GM20431 (cell line): ENCODE data around the gene OR2L13.
"Not testable (repeated sequence)": the region's sequence is repeated elsewhere in the genome, so short reads cannot be mapped to it uniquely, and the experiment has no call there.

Source experiments
- in situ Hi-C: fragments of 300-500 bp; cut with MseI, MboI; formaldehyde crosslinking; loops from one replicate; pipeline ENCODE4 v1.15.0; 2020; ENCODE audit warnings: low sequenced_read_pairs; ENCODE audit not compliant: unreplicated experiment

Gene OR2L13

GRCh38 chr1:248094884-248095283 lies at the start of gene OR2L13:
TSS of gene OR2L13 (plus strand) at chr1:248095184. CDS start at chr1:248099376, 4,192 bp downstream.
- in situ Hi-C loops: no loop called here

GRCh38 chr1:248045209-248045608 lies 49.8 kb upstream of the OR2L13 start:
- in situ Hi-C loops: no loop called here

DNA sequence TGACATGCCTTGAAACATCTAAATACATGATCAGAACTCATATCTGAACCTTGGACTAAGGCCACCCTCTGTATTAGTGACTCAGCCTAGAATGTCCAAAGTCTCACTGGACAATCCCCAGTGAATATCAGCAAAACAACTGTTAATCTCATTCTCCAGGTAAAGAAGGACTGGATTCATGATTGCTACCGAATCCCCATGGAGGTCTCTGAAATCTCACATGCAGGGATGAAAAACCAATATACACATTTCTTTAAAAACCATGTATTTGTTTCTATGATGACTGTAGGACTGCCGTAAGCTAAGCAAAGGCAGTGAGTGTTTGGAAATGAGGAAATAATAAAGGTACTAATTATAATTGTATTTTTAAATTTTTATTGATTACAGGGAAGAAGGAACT lies 48.4 kb upstream of the OR2L13 start, which contains the start of gene OR2L3:
OR2L3 (plus strand) TSS at position 301 of the 400 bp plus-strand sequence. CDS start 13,846 bp downstream, outside the sequence.
- in situ Hi-C loops: no loop called here

GRCh38 chr1:248047008-248047407 lies 48.0 kb upstream of the OR2L13 start:
- in situ Hi-C loops: no loop called here

GRCh38 chr1:248054671-248055070 lies 40.3 kb upstream of the OR2L13 start:
- in situ Hi-C loops: no loop called here

GRCh38 chr1:248055261-248055660 lies 39.7 kb upstream of the OR2L13 start:
- in situ Hi-C loops: no loop called here

GRCh38 chr1:248065071-248065470 lies 29.9 kb upstream of the OR2L13 start:
- in situ Hi-C loops: no loop called here

DNA sequence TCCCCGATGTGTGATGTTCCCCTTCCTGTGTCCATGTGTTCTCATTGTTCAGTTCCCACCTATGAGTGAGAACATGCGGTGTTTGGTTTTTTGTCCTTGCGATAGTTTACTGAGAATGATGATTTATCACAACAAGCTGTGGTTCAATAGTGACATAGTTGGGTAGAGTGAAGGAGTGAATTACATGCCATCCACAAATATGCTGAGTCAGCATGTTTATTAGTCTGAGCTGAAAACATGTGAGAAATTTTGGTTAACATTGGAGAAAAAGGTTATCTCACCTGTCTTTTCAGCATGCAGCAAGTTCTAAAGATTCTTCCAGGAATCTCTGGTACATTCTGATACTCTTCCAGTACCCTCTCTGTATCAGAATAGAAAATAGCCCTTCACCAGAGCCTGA lies 29.4 kb upstream of the OR2L13 start:
- in situ Hi-C loops: no loop called here

GRCh38 chr1:248083864-248084263 lies 11.1 kb upstream of the OR2L13 start:
- in situ Hi-C loops: not testable (repeated sequence)

GRCh38 chr1:248098529-248098928 lies 3.5 kb downstream of the OR2L13 start:
- in situ Hi-C loops: no loop called here

- in situ Hi-C loops: no loop called here
Measured at GRCh38 chr1:248102847-248103246, 7.9 kb downstream of the OR2L13 start.

- in situ Hi-C loops: no loop called here
Measured at GRCh38 chr1:248111157-248111556, 16.2 kb downstream of the OR2L13 start.

GRCh38 chr1:248114890-248115289 lies 19.9 kb downstream of the OR2L13 start:
- in situ Hi-C loops: no loop called here

DNA sequence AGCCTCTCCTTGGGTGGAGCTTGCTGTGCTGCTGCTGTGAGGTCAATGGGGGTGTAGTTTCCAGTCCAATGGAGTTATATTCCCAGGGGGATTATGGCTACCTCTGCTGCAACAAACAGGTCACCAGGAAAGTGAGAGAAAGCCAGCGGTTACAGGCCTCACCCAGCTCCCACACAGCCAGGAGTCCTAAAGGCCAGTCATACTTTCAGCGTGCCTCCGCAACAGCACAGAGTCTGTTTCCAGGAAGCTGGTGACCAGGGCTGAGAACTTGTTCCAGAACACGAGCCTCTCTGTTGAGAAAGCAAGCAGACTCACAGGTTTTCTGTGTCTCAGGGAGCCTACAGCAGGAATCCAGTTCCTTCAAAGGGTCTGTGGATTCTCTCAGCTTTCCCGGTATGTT lies 32.7 kb downstream of the OR2L13 start:
- in situ Hi-C loops: no loop called here

GRCh38 chr1:248136811-248137210 lies 41.8 kb downstream of the OR2L13 start:
- in situ Hi-C loops: no loop called here

- in situ Hi-C loops: no loop called here
Measured at GRCh38 chr1:248140846-248141245, 45.9 kb downstream of the OR2L13 start.

DNA sequence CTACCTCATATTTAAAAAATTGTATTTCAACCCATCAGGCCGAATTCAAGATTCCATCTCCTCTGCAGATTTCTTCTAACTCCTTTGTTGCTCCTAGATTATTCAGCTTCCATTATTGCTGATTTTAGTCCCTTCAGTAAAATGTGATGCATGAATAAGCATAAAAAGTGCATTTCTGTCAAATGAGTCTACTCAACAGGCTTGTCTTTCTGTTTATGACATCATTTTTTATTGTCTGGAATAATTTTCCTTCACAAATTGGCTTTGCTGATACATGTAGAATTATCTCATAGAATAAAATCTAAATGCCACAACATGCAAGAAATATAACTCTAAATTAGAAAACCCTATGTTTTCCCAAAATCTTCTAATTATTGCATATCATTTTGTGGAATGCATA lies 48.3 kb downstream of the OR2L13 start:
- in situ Hi-C loops: no loop called here

DNA sequence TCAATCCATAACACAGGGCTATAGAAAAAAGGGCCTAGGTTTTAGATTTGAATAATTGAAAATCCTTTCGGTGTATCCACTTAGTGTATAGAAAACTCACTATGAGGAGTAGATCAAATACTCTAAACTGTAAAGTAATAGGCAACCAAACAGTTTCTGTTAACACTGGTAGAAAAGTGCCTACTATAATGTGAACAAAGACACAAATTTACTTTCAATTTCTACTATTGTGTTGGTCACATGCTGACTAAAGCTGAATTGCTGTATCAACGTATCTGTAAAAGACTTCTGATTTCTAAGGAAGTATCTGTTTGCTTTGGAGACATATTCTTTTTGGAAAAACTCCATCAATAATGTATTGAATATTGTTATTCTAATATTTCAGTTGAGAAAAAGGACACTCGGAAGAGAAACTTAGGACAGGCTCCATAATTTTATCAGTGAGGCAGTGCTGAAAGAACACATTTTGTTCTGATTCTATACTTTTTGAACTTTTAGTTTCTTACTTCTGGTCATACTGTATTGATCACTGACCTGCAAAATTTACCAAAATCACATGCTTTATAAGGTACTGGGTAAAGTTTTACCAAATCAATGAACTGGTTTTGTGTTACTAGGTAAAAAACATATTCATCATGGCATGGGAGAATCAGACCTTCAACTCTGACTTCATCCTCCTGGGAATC lies 49.7 kb downstream of the OR2L13 start, which contains the start of gene OR2M5:
OR2M5 (plus strand) TSS at position 636 of the 686 bp plus-strand sequence; CDS start at position 636, 0 bp downstream.
- in situ Hi-C loops: no loop called here
